DOHH2 (cell line): ENCODE results near the gene STX1B.

ENCODE experiments used
- EZH2phosphoT487 ChIP-seq: fragments of 200-600 bp; sonication (generic); IDR thresholded peaks from 2 replicates; pipeline ENCODE4 v1.6.1; 2017; ENCODE audit warnings: borderline replicate concordance, mild to moderate bottlenecking, antibody characterized with exemption, low read length, moderate library complexity, mixed read lengths
- TF ChIP-seq, protein P1 (sequence below): fragments of 200-600 bp; sonication (generic); IDR thresholded peaks from one replicate; pipeline ENCODE4 v1.5.1; 2014; ENCODE audit warnings: antibody characterized with exemption, mild to moderate bottlenecking, low read depth, low read length; ENCODE audit not compliant: poor library complexity, severe bottlenecking

DNA sequence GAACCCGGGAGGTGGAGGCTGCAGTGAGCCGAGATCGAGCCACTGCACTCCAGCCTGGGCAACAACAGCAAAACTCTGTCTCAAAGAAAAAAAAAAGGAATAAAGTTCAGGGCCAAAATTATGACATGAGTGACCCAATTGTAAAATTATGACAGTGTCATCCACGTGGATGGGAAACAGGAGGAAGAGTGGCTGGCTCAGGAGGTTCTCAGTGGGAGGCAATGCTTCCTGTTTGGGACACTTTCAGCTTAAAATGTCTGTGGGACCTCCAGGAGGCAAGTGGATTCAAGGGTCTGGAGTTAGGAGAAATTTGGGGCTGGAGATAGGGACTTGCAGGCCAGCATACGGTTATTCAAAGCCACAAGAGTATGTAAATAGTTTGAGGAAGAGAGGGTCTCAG lies 14.9 kb upstream of the STX1B start:
- TF ChIP-seq, protein P1, sequence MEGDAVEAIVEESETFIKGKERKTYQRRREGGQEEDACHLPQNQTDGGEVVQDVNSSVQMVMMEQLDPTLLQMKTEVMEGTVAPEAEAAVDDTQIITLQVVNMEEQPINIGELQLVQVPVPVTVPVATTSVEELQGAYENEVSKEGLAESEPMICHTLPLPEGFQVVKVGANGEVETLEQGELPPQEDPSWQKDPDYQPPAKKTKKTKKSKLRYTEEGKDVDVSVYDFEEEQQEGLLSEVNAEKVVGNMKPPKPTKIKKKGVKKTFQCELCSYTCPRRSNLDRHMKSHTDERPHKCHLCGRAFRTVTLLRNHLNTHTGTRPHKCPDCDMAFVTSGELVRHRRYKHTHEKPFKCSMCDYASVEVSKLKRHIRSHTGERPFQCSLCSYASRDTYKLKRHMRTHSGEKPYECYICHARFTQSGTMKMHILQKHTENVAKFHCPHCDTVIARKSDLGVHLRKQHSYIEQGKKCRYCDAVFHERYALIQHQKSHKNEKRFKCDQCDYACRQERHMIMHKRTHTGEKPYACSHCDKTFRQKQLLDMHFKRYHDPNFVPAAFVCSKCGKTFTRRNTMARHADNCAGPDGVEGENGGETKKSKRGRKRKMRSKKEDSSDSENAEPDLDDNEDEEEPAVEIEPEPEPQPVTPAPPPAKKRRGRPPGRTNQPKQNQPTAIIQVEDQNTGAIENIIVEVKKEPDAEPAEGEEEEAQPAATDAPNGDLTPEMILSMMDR: no peak
- no peak for TF ChIP-seq EZH2phosphoT487
